Liver (tissue), 9 donors: ENCODE data around the gene HILPDA. TPM values are rescaled to one million over a fixed set of nuclear protein-coding genes. Genes with fewer than 3 reads are reported as not detected.

Experiments used
- DNase-seq: peaks from one replicate; pipeline ENCODE4 v3.0.0-alpha.2; 2017; ENCODE audit warnings: low spot score
- H3K27ac ChIP-seq, 2 donors: one replicate each; pipeline ENCODE4 v1.7.0; 2013; ENCODE audit warnings: inconsistent platforms in 2 of 2, low read length in 2 of 2, control low read depth in 1 of 2, low read depth in 1 of 2, mild to moderate bottlenecking in 1 of 2
- H3K27me3 ChIP-seq, 4 donors: one replicate each; pipeline versions ENCODE4 v1.6.1 to v1.7.0; 2013; ENCODE audit warnings: low read length in 3 of 4, inconsistent platforms in 1 of 4, mild to moderate bottlenecking in 1 of 4, moderate library complexity in 1 of 4; ENCODE audit not compliant: control insufficient read depth in 4 of 4, insufficient read depth in 4 of 4
- H3K36me3 ChIP-seq, 4 donors: one replicate each; pipeline versions ENCODE4 v1.6.1 to v1.7.0; 2013; ENCODE audit warnings: low read length in 3 of 4, mild to moderate bottlenecking in 3 of 4, low read depth in 1 of 4, moderate library complexity in 1 of 4; ENCODE audit not compliant: control insufficient read depth in 4 of 4, insufficient read depth in 3 of 4
- H3K4me1 ChIP-seq, 4 donors: one replicate each; pipeline versions ENCODE4 v1.6.1 to v1.7.0; 2013; ENCODE audit warnings: low read length in 3 of 4, mild to moderate bottlenecking in 3 of 4, moderate library complexity in 1 of 4; ENCODE audit not compliant: control insufficient read depth in 4 of 4, insufficient read depth in 4 of 4
- H3K4me3 ChIP-seq, 3 donors: one replicate each; pipeline versions ENCODE4 v1.6.1 to v1.7.0; 2013; ENCODE audit warnings: low read length in 3 of 3, control low read depth in 1 of 3, low read depth in 1 of 3, mild to moderate bottlenecking in 1 of 3
- H3K9ac ChIP-seq, 2 donors: one replicate each; pipeline ENCODE4 v1.7.0; 2013; ENCODE audit warnings: low read length in 2 of 2, mild to moderate bottlenecking in 2 of 2, moderate library complexity in 2 of 2, control low read depth in 1 of 2, low read depth in 1 of 2
- H3K9me3 ChIP-seq, 4 donors: one replicate each; pipeline versions ENCODE4 v1.6.1 to v1.7.0; 2013; ENCODE audit warnings: low read length in 3 of 4; ENCODE audit not compliant: control insufficient read depth in 4 of 4
- ATF3 ChIP-seq: IDR thresholded peaks from 2 replicates; pipeline ENCODE4 v1.6.1; 2016; ENCODE audit warnings: antibody characterized with exemption
- CTCF ChIP-seq: fragments of 150-350 bp; IDR thresholded peaks from 2 replicates; pipeline ENCODE4 v1.5.1; 2017; ENCODE audit warnings: improper control_type of control experiment, low read depth, low read length; ENCODE audit not compliant: missing input control
- EGR1 ChIP-seq, 2 donors: IDR thresholded peaks; 2 replicates each; pipeline ENCODE4 v1.6.1; 2016 to 2018; ENCODE audit warnings: antibody characterized with exemption in 2 of 2, low read depth in 2 of 2
- FOXA1 ChIP-seq: IDR thresholded peaks from 2 replicates; pipeline ENCODE4 v1.6.1; 2016; ENCODE audit warnings: antibody characterized with exemption
- FOXA2 ChIP-seq: IDR thresholded peaks from 2 replicates; pipeline ENCODE4 v1.6.1; 2016; ENCODE audit warnings: antibody characterized with exemption
- GABPA ChIP-seq, 2 donors: IDR thresholded peaks in 1 of 2; conservative IDR thresholded peaks in 1 of 2; 2 replicates each; pipeline ENCODE4 v1.6.1; 2016; ENCODE audit warnings: antibody characterized with exemption in 2 of 2, mild to moderate bottlenecking in 1 of 2, moderate library complexity in 1 of 2
- HNF4A ChIP-seq, 2 donors: conservative IDR thresholded peaks; 2 replicates each; pipeline ENCODE4 v1.6.1; 2016; ENCODE audit warnings: antibody characterized with exemption in 2 of 2, mild to moderate bottlenecking in 2 of 2
- JUND ChIP-seq, 2 donors: IDR thresholded peaks; 2 replicates each; pipeline ENCODE4 v1.6.1; 2016; ENCODE audit warnings: antibody characterized with exemption in 2 of 2
- MAX ChIP-seq: IDR thresholded peaks from 2 replicates; pipeline ENCODE4 v1.6.1; 2016; ENCODE audit warnings: antibody characterized with exemption
- NR2F2 ChIP-seq: IDR thresholded peaks from 2 replicates; pipeline ENCODE4 v1.6.1; 2016; ENCODE audit warnings: antibody characterized with exemption
- RXRA ChIP-seq, 2 donors: IDR thresholded peaks; 2 replicates each; pipeline ENCODE4 v1.6.1; 2017 to 2018; ENCODE audit warnings: antibody characterized with exemption in 2 of 2, mild to moderate bottlenecking in 1 of 2
- SP1 ChIP-seq: IDR thresholded peaks from 2 replicates; pipeline ENCODE4 v1.6.1; 2018; ENCODE audit warnings: antibody characterized with exemption, mild to moderate bottlenecking
- TAF1 ChIP-seq: conservative IDR thresholded peaks from 2 replicates; pipeline ENCODE4 v1.6.1; 2016; ENCODE audit warnings: antibody characterized with exemption, mild to moderate bottlenecking
- WGBS: extraction: QIAGEN DNeasy Blood & Tissue Kit; methylation state at CpG from one replicate; pipeline ENCODE4 v1.1.7; 2013; 5-methylcytosine and 5-hydroxymethylcytosine counted together
- polyA plus RNA-seq, 2 donors: library from polyadenylated mRNA; stranded (reverse) in 1 of 2; unstranded in 1 of 2; fragments of 200-250 nt in 1 of 2; fragments of >200 nt in 1 of 2; fragmentation: Nextera tagmentation in 1 of 2; extraction: Ambion mirVana in 1 of 2; gene quantifications; one replicate each; pipeline versions ENCODE4 v1.2.1 to v1.2.3, GENCODE V29; 2013 to 2015
- total RNA-seq, 2 donors: library from RNA; depleted of rRNA; stranded (reverse); fragments of >200 nt; gene quantifications; one replicate each; pipeline ENCODE4 v1.2.3, GENCODE V29; 2014
- TF ChIP-seq, protein P1 (sequence below): IDR thresholded peaks from 2 replicates; pipeline ENCODE4 v1.6.1; 2016; ENCODE audit warnings: antibody characterized with exemption
- TF ChIP-seq, protein P2 (sequence below): IDR thresholded peaks from 2 replicates; pipeline ENCODE4 v1.6.1; 2016; ENCODE audit warnings: antibody characterized with exemption, mild to moderate bottlenecking
- donor health status: healthy.
- donor health status: healthy.
- donor health status: healthy.
- donor health status: healthy.
- donor health status: healthy.

The HILPDA gene
- total and polyA plus RNA-seq, 4 donors = 3.9 to 5.6 (median 5.2) TPM

GRCh38 chr7:128421384-128421783, 34.3 kb upstream of the HILPDA start:
- Histone ChIP-seq H3K36me3 (no peaks in the 10 kb centered on the region), H3K4me1 (peaks cover 2 to 6% (median 4%) of the 10 kb centered on the region in 4 donors), H3K27ac (no peak overlapping the region), H3K27me3 (no peaks in the 10 kb centered on the region), H3K9me3 (no peaks in the 10 kb centered on the region), H3K4me3 (no peak overlapping the region), H3K9ac (no peak overlapping the region)
- DNase-seq = no peak
- WGBS = 89% methylated on average over 1 of the region's 1 CpG
- no peak for TF ChIP-seq JUND (IDR thresholded peaks at IDR 0.05)
- no peak for TF ChIP-seq HNF4A (conservative IDR thresholded peaks at IDR 0.05)
- no peak for TF ChIP-seq EGR1 (IDR thresholded peaks at IDR 0.05; ENCODE audit: low read depth in 2 of 2)
- TF ChIP-seq MAX = no peak
- no peak for TF ChIP-seq CTCF
- TF ChIP-seq GABPA (IDR thresholded peaks at IDR 0.05 in 1 of 2, conservative IDR thresholded peaks at IDR 0.05 in 1 of 2) = no peak
- TF ChIP-seq FOXA2 = no peak
- TF ChIP-seq, protein P1, sequence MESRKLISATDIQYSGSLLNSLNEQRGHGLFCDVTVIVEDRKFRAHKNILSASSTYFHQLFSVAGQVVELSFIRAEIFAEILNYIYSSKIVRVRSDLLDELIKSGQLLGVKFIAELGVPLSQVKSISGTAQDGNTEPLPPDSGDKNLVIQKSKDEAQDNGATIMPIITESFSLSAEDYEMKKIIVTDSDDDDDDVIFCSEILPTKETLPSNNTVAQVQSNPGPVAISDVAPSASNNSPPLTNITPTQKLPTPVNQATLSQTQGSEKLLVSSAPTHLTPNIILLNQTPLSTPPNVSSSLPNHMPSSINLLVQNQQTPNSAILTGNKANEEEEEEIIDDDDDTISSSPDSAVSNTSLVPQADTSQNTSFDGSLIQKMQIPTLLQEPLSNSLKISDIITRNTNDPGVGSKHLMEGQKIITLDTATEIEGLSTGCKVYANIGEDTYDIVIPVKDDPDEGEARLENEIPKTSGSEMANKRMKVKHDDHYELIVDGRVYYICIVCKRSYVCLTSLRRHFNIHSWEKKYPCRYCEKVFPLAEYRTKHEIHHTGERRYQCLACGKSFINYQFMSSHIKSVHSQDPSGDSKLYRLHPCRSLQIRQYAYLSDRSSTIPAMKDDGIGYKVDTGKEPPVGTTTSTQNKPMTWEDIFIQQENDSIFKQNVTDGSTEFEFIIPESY = no peak
- TF ChIP-seq FOXA1 = no peak
- no peak for TF ChIP-seq NR2F2
- TF ChIP-seq TAF1 = no peak
- TF ChIP-seq ATF3 = no peak

DNA sequence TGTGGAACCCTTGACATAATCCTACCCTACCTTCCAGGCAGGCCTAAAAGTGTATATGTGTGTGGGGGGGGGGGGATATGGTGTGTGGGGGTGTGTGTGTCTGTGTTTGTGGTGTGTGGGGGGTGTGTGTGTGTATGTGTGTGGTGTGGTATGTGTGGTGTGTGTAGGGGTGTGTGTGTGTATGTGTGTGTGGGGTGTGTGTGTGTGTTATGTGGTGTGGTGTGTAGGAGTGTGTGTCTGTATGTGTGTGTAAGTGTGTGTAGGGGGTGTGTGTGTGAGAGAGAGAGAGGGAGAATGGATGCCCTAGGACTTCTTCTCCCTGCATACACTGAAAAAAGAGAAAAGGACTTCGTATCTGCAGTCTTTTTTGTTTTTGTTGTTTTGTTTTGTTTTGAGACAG, 33.6 kb upstream of the HILPDA start:
- no peak overlapping the region for H3K9ac ChIP-seq

More for the DNA sequence above, 33.6 kb upstream of the HILPDA start:
- no peaks in the 10 kb centered on the region for H3K27me3 ChIP-seq
- no peaks in the 10 kb centered on the region for H3K36me3 ChIP-seq
- TF ChIP-seq ATF3 (no peak), GABPA (IDR thresholded peaks at IDR 0.05 in 1 of 2, conservative IDR thresholded peaks at IDR 0.05 in 1 of 2) (no peak), RXRA (IDR thresholded peaks at IDR 0.05) (no peak), FOXA2 (no peak), NR2F2 (no peak), SP1 (no peak), TAF1 (no peak)
- TF ChIP-seq, protein P2, sequence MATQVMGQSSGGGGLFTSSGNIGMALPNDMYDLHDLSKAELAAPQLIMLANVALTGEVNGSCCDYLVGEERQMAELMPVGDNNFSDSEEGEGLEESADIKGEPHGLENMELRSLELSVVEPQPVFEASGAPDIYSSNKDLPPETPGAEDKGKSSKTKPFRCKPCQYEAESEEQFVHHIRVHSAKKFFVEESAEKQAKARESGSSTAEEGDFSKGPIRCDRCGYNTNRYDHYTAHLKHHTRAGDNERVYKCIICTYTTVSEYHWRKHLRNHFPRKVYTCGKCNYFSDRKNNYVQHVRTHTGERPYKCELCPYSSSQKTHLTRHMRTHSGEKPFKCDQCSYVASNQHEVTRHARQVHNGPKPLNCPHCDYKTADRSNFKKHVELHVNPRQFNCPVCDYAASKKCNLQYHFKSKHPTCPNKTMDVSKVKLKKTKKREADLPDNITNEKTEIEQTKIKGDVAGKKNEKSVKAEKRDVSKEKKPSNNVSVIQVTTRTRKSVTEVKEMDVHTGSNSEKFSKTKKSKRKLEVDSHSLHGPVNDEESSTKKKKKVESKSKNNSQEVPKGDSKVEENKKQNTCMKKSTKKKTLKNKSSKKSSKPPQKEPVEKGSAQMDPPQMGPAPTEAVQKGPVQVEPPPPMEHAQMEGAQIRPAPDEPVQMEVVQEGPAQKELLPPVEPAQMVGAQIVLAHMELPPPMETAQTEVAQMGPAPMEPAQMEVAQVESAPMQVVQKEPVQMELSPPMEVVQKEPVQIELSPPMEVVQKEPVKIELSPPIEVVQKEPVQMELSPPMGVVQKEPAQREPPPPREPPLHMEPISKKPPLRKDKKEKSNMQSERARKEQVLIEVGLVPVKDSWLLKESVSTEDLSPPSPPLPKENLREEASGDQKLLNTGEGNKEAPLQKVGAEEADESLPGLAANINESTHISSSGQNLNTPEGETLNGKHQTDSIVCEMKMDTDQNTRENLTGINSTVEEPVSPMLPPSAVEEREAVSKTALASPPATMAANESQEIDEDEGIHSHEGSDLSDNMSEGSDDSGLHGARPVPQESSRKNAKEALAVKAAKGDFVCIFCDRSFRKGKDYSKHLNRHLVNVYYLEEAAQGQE = no peak
- H3K4me1 ChIP-seq = peaks cover 2 to 6% (median 4%) of the 10 kb centered on the region in 4 donors
- H3K4me3 ChIP-seq = no peak overlapping the region
- no peak for DNase-seq
- H3K27ac ChIP-seq = no peak overlapping the region
- WGBS = 84% methylated on average over 1 of the region's 1 CpG
- no peaks in the 10 kb centered on the region for H3K9me3 ChIP-seq
